GM12878 (cell line): ENCODE data around the gene RASGRF1. TPM values are rescaled to one million over a fixed set of nuclear protein-coding genes. Genes with fewer than 3 reads are reported as not detected.

Source experiments
- ATF2 ChIP-seq: IDR thresholded peaks from 2 replicates; pipeline ENCODE4 v1.6.1; 2012; ENCODE audit warnings: low read length, inconsistent platforms
- CEBPB ChIP-seq, 2 experiments: fragments of 150-350 bp in 1 of 2; IDR thresholded peaks; 2 replicates each; pipeline ENCODE4 v1.6.1; 2012 to 2014; ENCODE audit warnings: low read depth in 2 of 2, low read length in 2 of 2, borderline replicate concordance in 1 of 2, inconsistent platforms in 1 of 2
- CEBPZ ChIP-seq: fragments of 150-350 bp; IDR thresholded peaks from 2 replicates; pipeline ENCODE4 v1.6.1; 2016; ENCODE audit warnings: low read depth, low read length
- FOXM1 ChIP-seq: IDR thresholded peaks from 2 replicates; pipeline ENCODE4 v1.6.1; 2012; ENCODE audit warnings: low read depth, mild to moderate bottlenecking, inconsistent platforms, low read length, moderate library complexity
- IKZF2 ChIP-seq, 2 experiments: fragments of 450-650 bp; IDR thresholded peaks; 2 replicates each; pipeline ENCODE4 v1.6.1; 2017; ENCODE audit warnings: mild to moderate bottlenecking in 2 of 2, moderate library complexity in 2 of 2
- MYC ChIP-seq: IDR thresholded peaks from 2 replicates; pipeline ENCODE4 v1.6.1; 2011; ENCODE audit warnings: mild to moderate bottlenecking, low read length, moderate library complexity, inconsistent platforms; ENCODE audit not compliant: insufficient read depth, insufficient replicate concordance, insufficient read length, severe bottlenecking
- NKRF ChIP-seq: fragments of 450-650 bp; conservative IDR thresholded peaks from 2 replicates; pipeline ENCODE4 v1.6.1; 2017; ENCODE audit warnings: mild to moderate bottlenecking, moderate library complexity
- PML ChIP-seq: IDR thresholded peaks from 2 replicates; pipeline ENCODE4 v1.6.1; 2012; ENCODE audit warnings: low read length, inconsistent platforms
- SIX5 ChIP-seq: IDR thresholded peaks from 2 replicates; pipeline ENCODE4 v1.6.1; 2011; ENCODE audit warnings: mild to moderate bottlenecking, low read depth, low read length, moderate library complexity; ENCODE audit not compliant: severe bottlenecking
- SMAD1 ChIP-seq: fragments of 450-650 bp; IDR thresholded peaks from 2 replicates; pipeline ENCODE4 v1.6.1; 2018; ENCODE audit warnings: mild to moderate bottlenecking, low read depth; ENCODE audit not compliant: partially characterized antibody
- SREBF1 ChIP-seq: IDR thresholded peaks from 2 replicates; pipeline ENCODE4 v1.6.1; 2012; ENCODE audit warnings: mild to moderate bottlenecking, low read length
- SRF ChIP-seq, 2 experiments: IDR thresholded peaks; 2 replicates each; pipeline ENCODE4 v1.6.1; 2011; ENCODE audit warnings: low read depth in 2 of 2, low read length in 2 of 2, mild to moderate bottlenecking in 1 of 2, moderate library complexity in 1 of 2
- ZNF207 ChIP-seq: fragments of 450-650 bp; IDR thresholded peaks from 2 replicates; pipeline ENCODE4 v1.6.1; 2014; ENCODE audit warnings: antibody characterized with exemption, mild to moderate bottlenecking, borderline replicate concordance
- ZNF622 ChIP-seq: fragments of 450-650 bp; IDR thresholded peaks from 2 replicates; pipeline ENCODE4 v1.6.1; 2017; ENCODE audit warnings: mild to moderate bottlenecking, inconsistent platforms
- ZSCAN29 ChIP-seq: fragments of 450-650 bp; IDR thresholded peaks from 2 replicates; pipeline ENCODE4 v1.6.1; 2017; ENCODE audit warnings: mild to moderate bottlenecking, moderate library complexity
- polyA plus RNA-seq, 11 experiments: library from polyadenylated mRNA; depleted of rRNA in 4 of 11; unstranded in 6 of 11; stranded (reverse) in 5 of 11; fragments of >200 nt; fragmentation: Nextera tagmentation in 4 of 11; fragmentation: Illumina TruSeq in 1 of 11; extraction: Ambion mirVana in 4 of 11; extraction: Trizol in 1 of 11; gene quantifications; 1 replicate in 1 of 11; 2 replicates in 10 of 11; pipeline versions ENCODE4 v1.2.1 to v1.2.3, GENCODE V29; 2011 to 2016; ENCODE audit warnings: inconsistent platforms in 2 of 11, missing spikeins in 2 of 11, low read depth in 1 of 11
- total RNA-seq, 4 experiments: library from RNA; depleted of rRNA in 3 of 4; stranded (reverse); fragments of >200 nt in 3 of 4; fragmentation: Illumina TruSeq in 1 of 4; extraction: Trizol in 1 of 4; gene quantifications; 2 replicates each; pipeline versions ENCODE4 v1.2.1 to v1.2.3, GENCODE V29; 2013 to 2021

RASGRF1 gene
- total and polyA plus RNA-seq, 10 of the 15 experiments (the other 5 are each of a cell fraction or from before 2014, with no cell fraction given): 0.20 to 1.9 (median 0.86) TPM

- TF ChIP-seq NKRF (no peak), IKZF2 (IDR thresholded peaks at IDR 0.05) (peak; percentile 98 to 99), SIX5 (no peak), SREBF1 (no peak), ZNF207 (no peak), FOXM1 (peak; percentile 90), MYC (no peak), SRF (IDR thresholded peaks at IDR 0.05; ENCODE audit: low read depth in 2 of 2, low read length in 2 of 2) (0 out of 4 replicates have a peak, but pooled peaks of 1 of the 2 experiments have one; percentile 27), ATF2 (peak; percentile 90; the same call in 1 of the 2 replicates), SMAD1 (no peak), CEBPZ (no peak), ZSCAN29 (no peak), ZNF622 (no peak), CEBPB (IDR thresholded peaks at IDR 0.05; ENCODE audit: borderline replicate concordance in 1 of 2, low read depth in 2 of 2, low read length in 2 of 2) (0 out of 4 replicates have a peak, but pooled peaks of 1 of the 2 experiments have one; percentile 35), PML (peak; percentile 43; the same call in 1 of the 2 replicates)
- TF ChIP-seq, all 136 proteins: peak for 54
These were observed 86.2 kb downstream of the RASGRF1 start (continued) for GRCh38 chr15:79004336-79004735.
